Transverse colon (tissue), 3 donors: ENCODE measurements around the gene RABGAP1L.

ENCODE experiments used
- CTCF ChIP-seq, 5 experiments: fragments of 200-600 bp in 3 of 5; fragments of 450-650 bp in 2 of 5; sonication (generic) in 3 of 5; IDR thresholded peaks; 1 replicate in 2 of 5; 2 replicates in 3 of 5; pipeline ENCODE4 v1.5.1; 2016 to 2017; ENCODE audit warnings: antibody characterized with exemption in 5 of 5, inconsistent platforms in 3 of 5, mild to moderate bottlenecking in 2 of 5, moderate library complexity in 1 of 5
- POLR2A ChIP-seq: fragments of 450-650 bp; IDR thresholded peaks from one replicate; pipeline ENCODE4 v1.6.1; 2016; ENCODE audit warnings: antibody characterized with exemption, mild to moderate bottlenecking, moderate library complexity

GRCh38 chr1:174408146-174408545, 248.8 kb downstream of the RABGAP1L start:
- TF ChIP-seq CTCF (IDR thresholded peaks at IDR 0.05), result no peak
- no peak for TF ChIP-seq POLR2A
